ENCODE measurements around the gene RABAC1.

RABAC1 gene

DNA sequence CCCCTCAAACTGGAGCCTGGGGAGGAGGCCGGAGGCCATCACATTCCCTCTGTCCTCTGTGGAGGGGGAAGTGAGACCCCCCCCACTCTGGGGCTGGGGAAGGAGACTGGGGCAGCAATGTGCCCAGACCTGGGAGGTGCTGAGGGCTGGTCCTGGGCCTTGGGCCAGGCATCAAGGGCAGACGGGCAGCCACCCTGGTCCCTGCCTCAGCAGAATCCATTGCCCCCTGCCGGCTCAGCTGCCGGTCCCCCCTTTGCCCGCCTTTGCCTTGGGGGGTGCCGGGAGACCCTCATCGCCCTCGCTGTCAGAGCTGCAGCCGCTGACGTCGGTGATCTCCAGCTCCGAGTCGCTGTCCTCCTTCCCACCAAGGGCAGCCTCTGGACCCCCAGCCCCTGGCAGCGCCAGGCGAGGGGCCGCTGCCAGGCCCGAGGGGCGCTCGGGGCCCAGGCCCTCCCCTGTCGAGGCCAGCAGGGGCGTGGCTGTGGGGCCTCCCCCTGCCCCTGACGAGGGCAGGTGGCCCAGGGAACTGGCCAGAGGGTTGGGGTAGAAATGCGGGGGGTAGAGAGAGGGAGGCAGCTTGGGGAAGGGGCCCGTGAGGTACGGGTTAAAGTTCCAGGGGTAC, 51.0 kb downstream of the RABAC1 start:
- TF ChIP-seq, protein P1, sequence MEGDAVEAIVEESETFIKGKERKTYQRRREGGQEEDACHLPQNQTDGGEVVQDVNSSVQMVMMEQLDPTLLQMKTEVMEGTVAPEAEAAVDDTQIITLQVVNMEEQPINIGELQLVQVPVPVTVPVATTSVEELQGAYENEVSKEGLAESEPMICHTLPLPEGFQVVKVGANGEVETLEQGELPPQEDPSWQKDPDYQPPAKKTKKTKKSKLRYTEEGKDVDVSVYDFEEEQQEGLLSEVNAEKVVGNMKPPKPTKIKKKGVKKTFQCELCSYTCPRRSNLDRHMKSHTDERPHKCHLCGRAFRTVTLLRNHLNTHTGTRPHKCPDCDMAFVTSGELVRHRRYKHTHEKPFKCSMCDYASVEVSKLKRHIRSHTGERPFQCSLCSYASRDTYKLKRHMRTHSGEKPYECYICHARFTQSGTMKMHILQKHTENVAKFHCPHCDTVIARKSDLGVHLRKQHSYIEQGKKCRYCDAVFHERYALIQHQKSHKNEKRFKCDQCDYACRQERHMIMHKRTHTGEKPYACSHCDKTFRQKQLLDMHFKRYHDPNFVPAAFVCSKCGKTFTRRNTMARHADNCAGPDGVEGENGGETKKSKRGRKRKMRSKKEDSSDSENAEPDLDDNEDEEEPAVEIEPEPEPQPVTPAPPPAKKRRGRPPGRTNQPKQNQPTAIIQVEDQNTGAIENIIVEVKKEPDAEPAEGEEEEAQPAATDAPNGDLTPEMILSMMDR (conservative IDR thresholded peaks at IDR 0.05; ENCODE audit: low read depth) = no peak
- ChIA-PET POLR2A (ENCODE audit: low non-redundant PET) (no interaction called here), CTCF (no interaction called here)
- no peak overlapping the region for H3K27ac ChIP-seq
- DNase-seq (ENCODE audit: low spot score) = no peak

DNA sequence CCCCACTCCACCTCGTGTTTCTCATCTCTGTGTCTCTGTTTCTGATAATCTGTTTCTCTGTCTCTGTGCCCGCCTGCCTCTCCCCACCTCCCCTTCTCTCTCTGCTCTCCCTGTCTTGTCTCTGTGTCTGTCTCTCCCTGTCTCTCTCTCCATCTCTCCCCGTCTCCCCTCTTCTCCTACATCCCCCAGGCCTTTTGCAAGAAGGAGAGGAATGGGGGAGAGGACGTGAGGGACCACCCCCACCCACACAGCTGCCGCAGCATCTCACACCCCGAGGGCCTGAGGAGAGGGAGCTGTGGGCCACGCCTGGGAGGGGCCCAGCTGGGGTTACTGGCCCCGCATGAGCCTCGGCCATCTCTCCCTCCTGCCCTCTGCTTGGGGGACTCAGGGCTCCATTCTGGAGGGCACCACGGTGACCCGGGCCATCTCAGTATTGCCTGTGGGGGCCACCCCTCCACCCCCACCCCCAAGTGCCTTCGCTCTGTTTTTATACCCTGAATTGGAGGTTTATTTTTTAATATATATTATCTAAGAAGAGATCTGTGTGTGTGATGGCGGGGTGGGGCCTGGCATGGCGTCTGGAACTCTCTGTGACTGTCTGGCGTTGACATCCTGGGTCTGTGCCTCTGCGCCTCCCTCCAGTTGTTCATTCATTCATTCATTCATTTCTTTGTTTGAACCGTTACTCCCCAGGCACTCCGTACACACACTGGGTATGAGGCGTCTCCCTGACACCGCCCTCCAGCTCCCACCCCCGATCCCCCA, 52.0 kb downstream of the RABAC1 start:
- CTCF ChIA-PET = no interaction called here
- TF ChIP-seq, protein P1 (conservative IDR thresholded peaks at IDR 0.05; ENCODE audit: low read depth) = no peak
- H3K27ac ChIP-seq = peak overlapping the region; percentile 34
- POLR2A ChIA-PET (ENCODE audit: low non-redundant PET) = no interaction called here
- DNase-seq (ENCODE audit: low spot score) = no peak

All from RWPE1 (cell line).